ENCODE data around the gene AUTS2. TPM values are rescaled to one million over a fixed set of nuclear protein-coding genes. Genes with fewer than 3 reads are reported as not detected.

The AUTS2 gene
- polyA plus RNA-seq, 1 donor from 2014 or later = 97.3 TPM

DNA sequence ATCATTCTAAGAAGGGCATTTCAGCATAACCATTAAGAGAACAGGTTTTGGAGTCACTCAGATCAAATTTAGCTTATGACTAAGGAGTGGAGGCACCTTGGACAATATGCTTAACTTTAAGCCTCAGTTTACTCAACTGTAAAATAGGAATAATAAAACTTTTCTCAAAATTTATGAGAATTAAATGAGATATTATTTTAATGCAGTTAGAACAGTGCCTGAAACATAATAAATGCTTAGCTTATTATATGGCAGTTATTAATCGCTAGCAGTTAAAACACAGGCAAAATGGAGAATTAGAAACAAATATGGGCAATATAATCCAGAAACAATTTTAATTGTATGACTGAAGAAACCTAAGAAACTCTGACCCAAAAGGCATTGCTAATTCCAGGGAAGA lies 2.9 kb upstream of the AUTS2 start:
- Histone ChIP-seq H3K79me2 (replicated peaks; ENCODE audit: insufficient read depth, low read length) (peaks cover 8% of the 10 kb centered on the region), H3F3A (ENCODE audit: insufficient read depth, low read length, poor library complexity, severe bottlenecking) (peaks cover 4% of the 10 kb centered on the region), H2AFZ (ENCODE audit: low read depth, low read length) (no peak overlapping the region), H3K36me3 (ENCODE audit: insufficient read depth, low read length) (no peaks in the 10 kb centered on the region), H3K4me2 (ENCODE audit: low read length) (no peak overlapping the region), H3K9ac (ENCODE audit: low read length) (no peak overlapping the region), H3K27ac (ENCODE audit: low read length) (no peak overlapping the region), H3K9me2 (ENCODE audit: insufficient read depth, low read length) (no peaks in the 10 kb centered on the region), H3K27me3 (ENCODE audit: insufficient read depth, low read depth, low read length) (peaks cover 8% of the 10 kb centered on the region), H4K20me1 (ENCODE audit: insufficient read depth) (no peaks in the 10 kb centered on the region), H3K4me3 (ENCODE audit: low read length) (no peak overlapping the region), H3K9me3 (ENCODE audit: low read length) (no peaks in the 10 kb centered on the region)
- TF ChIP-seq RAD21 (conservative IDR thresholded peaks at IDR 0.05) = no peak
- no peak for TF ChIP-seq EZH2 (IDR thresholded peaks at IDR 0.05; ENCODE audit: borderline replicate concordance, insufficient read depth, low read length, poor library complexity, severe bottlenecking)
- no peak for TF ChIP-seq EP300 (conservative IDR thresholded peaks at IDR 0.05; ENCODE audit: poor library complexity, severe bottlenecking)
- TF ChIP-seq SMC3 (conservative IDR thresholded peaks at IDR 0.05; ENCODE audit: poor library complexity) = no peak
- TF ChIP-seq, protein P1, sequence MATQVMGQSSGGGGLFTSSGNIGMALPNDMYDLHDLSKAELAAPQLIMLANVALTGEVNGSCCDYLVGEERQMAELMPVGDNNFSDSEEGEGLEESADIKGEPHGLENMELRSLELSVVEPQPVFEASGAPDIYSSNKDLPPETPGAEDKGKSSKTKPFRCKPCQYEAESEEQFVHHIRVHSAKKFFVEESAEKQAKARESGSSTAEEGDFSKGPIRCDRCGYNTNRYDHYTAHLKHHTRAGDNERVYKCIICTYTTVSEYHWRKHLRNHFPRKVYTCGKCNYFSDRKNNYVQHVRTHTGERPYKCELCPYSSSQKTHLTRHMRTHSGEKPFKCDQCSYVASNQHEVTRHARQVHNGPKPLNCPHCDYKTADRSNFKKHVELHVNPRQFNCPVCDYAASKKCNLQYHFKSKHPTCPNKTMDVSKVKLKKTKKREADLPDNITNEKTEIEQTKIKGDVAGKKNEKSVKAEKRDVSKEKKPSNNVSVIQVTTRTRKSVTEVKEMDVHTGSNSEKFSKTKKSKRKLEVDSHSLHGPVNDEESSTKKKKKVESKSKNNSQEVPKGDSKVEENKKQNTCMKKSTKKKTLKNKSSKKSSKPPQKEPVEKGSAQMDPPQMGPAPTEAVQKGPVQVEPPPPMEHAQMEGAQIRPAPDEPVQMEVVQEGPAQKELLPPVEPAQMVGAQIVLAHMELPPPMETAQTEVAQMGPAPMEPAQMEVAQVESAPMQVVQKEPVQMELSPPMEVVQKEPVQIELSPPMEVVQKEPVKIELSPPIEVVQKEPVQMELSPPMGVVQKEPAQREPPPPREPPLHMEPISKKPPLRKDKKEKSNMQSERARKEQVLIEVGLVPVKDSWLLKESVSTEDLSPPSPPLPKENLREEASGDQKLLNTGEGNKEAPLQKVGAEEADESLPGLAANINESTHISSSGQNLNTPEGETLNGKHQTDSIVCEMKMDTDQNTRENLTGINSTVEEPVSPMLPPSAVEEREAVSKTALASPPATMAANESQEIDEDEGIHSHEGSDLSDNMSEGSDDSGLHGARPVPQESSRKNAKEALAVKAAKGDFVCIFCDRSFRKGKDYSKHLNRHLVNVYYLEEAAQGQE (IDR thresholded peaks at IDR 0.05; ENCODE audit: borderline replicate concordance) = no peak
- TF ChIP-seq POLR2AphosphoS5 (IDR thresholded peaks at IDR 0.05) = no peak
- no peak for TF ChIP-seq MXI1 (conservative IDR thresholded peaks at IDR 0.05; ENCODE audit: poor library complexity, severe bottlenecking)
- no peak for TF ChIP-seq TAF1 (IDR thresholded peaks at IDR 0.05; ENCODE audit: low read depth)
- TF ChIP-seq, protein P2, sequence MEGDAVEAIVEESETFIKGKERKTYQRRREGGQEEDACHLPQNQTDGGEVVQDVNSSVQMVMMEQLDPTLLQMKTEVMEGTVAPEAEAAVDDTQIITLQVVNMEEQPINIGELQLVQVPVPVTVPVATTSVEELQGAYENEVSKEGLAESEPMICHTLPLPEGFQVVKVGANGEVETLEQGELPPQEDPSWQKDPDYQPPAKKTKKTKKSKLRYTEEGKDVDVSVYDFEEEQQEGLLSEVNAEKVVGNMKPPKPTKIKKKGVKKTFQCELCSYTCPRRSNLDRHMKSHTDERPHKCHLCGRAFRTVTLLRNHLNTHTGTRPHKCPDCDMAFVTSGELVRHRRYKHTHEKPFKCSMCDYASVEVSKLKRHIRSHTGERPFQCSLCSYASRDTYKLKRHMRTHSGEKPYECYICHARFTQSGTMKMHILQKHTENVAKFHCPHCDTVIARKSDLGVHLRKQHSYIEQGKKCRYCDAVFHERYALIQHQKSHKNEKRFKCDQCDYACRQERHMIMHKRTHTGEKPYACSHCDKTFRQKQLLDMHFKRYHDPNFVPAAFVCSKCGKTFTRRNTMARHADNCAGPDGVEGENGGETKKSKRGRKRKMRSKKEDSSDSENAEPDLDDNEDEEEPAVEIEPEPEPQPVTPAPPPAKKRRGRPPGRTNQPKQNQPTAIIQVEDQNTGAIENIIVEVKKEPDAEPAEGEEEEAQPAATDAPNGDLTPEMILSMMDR (IDR thresholded peaks at IDR 0.05; ENCODE audit: poor library complexity, severe bottlenecking) = no peak

DNA sequence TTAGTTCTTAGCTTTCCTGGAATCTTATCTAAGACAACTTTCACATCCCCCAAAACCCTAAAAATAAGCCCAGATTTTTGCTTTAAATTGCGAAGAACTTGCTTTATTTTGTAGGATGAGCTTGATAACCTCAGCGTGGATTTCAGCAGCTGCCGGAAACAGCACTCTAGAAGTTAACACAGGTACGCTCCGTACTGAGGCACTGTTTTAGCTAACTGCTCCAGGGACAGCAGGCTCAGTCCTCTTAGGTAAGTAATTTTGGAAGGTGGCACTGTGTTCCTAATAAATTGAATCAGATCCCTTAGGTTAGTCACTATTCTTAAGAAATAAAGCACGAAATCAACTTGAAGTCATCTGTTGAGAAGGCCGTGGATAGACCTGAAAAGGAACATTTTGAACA lies 2.2 kb upstream of the AUTS2 start:
- Histone ChIP-seq H3F3A (ENCODE audit: insufficient read depth, low read length, poor library complexity, severe bottlenecking) (peaks cover 4% of the 10 kb centered on the region), H4K20me1 (ENCODE audit: insufficient read depth) (no peaks in the 10 kb centered on the region), H3K9me3 (ENCODE audit: low read length) (no peaks in the 10 kb centered on the region), H3K4me3 (ENCODE audit: low read length) (no peak overlapping the region), H3K9me2 (ENCODE audit: insufficient read depth, low read length) (no peaks in the 10 kb centered on the region), H3K9ac (ENCODE audit: low read length) (no peak overlapping the region), H3K36me3 (ENCODE audit: insufficient read depth, low read length) (no peaks in the 10 kb centered on the region), H3K27me3 (ENCODE audit: insufficient read depth, low read depth, low read length) (peaks cover 8% of the 10 kb centered on the region), H2AFZ (ENCODE audit: low read depth, low read length) (no peak overlapping the region), H3K79me2 (replicated peaks; ENCODE audit: insufficient read depth, low read length) (peaks cover 14% of the 10 kb centered on the region), H3K27ac (ENCODE audit: low read length) (no peak overlapping the region), H3K4me2 (ENCODE audit: low read length) (no peak overlapping the region)
- TF ChIP-seq, protein P2 (IDR thresholded peaks at IDR 0.05; ENCODE audit: poor library complexity, severe bottlenecking) = no peak
- TF ChIP-seq, protein P1 (IDR thresholded peaks at IDR 0.05; ENCODE audit: borderline replicate concordance) = no peak
- TF ChIP-seq MXI1 (conservative IDR thresholded peaks at IDR 0.05; ENCODE audit: poor library complexity, severe bottlenecking) = no peak
- no peak for TF ChIP-seq EP300 (conservative IDR thresholded peaks at IDR 0.05; ENCODE audit: poor library complexity, severe bottlenecking)
- no peak for TF ChIP-seq EZH2 (IDR thresholded peaks at IDR 0.05; ENCODE audit: borderline replicate concordance, insufficient read depth, low read length, poor library complexity, severe bottlenecking)
- TF ChIP-seq POLR2AphosphoS5 (IDR thresholded peaks at IDR 0.05) = no peak
- no peak for TF ChIP-seq SMC3 (conservative IDR thresholded peaks at IDR 0.05; ENCODE audit: poor library complexity)
- no peak for TF ChIP-seq RAD21 (conservative IDR thresholded peaks at IDR 0.05)
- no peak for TF ChIP-seq TAF1 (IDR thresholded peaks at IDR 0.05; ENCODE audit: low read depth)
